Measurements from ENCODE around the gene SPRR5. TPM values are rescaled to one million over a fixed set of nuclear protein-coding genes. Genes with fewer than 3 reads are reported as not detected.

SPRR5 gene
- total RNA-seq, 2 donors from 2014 or later: not detected

GRCh38 chr1:152926091-152926490 lies 20.9 kb upstream of the SPRR5 start:
- no peak for ATAC-seq
- 66 to 68% methylated on average over 3 of the region's 3 CpGs for WGBS, 2 donors
- intact Hi-C loops (cut with DNase I): no loop called here

GRCh38 chr1:152928671-152929070 lies 18.3 kb upstream of the SPRR5 start:
- H3K27ac ChIP-seq: no peak overlapping the region
- intact Hi-C loops (cut with DNase I): no loop called here

More at GRCh38 chr1:152926091-152926490, 20.9 kb upstream of the SPRR5 start:
- Histone ChIP-seq H3K4me1 (no peaks in the 10 kb centered on the region), H3K4me3 (no peak overlapping the region), H3K36me3 (replicated peaks in 1 of 2; ENCODE audit: insufficient read depth in 1 of 2, low read depth in 2 of 2) (no peaks in the 10 kb centered on the region), H3K27ac (no peak overlapping the region), H3K27me3 (no peaks in the 10 kb centered on the region), H3K9me3 (no peaks in the 10 kb centered on the region)
- DNase-seq: no peak
- no peak for TF ChIP-seq CTCF (IDR thresholded peaks at IDR 0.05)
- TF ChIP-seq POLR2A (IDR thresholded peaks at IDR 0.05): no peak

GRCh38 chr1:152932170-152932811 lies 14.7 kb upstream of the SPRR5 start:
- WGBS, 2 donors: 68% methylated on average over 4 of the region's 4 CpGs
- no peaks in the 10 kb centered on the region for H3K4me1 ChIP-seq
- intact Hi-C loops (cut with DNase I): no loop called here
- ATAC-seq: no peak
- H3K36me3 ChIP-seq (replicated peaks in 1 of 2; ENCODE audit: insufficient read depth in 1 of 2, low read depth in 2 of 2): no peaks in the 10 kb centered on the region
- no peak for DNase-seq
- H3K27ac ChIP-seq: no peak overlapping the region
- no peaks in the 10 kb centered on the region for H3K27me3 ChIP-seq
- H3K4me3 ChIP-seq: no peak overlapping the region
- no peak for TF ChIP-seq CTCF (IDR thresholded peaks at IDR 0.05)
- no peak for TF ChIP-seq POLR2A (IDR thresholded peaks at IDR 0.05)
- H3K9me3 ChIP-seq: no peaks in the 10 kb centered on the region

More at GRCh38 chr1:152928671-152929070, 18.3 kb upstream of the SPRR5 start:
- Histone ChIP-seq H3K9me3 (no peaks in the 10 kb centered on the region), H3K36me3 (replicated peaks in 1 of 2; ENCODE audit: insufficient read depth in 1 of 2, low read depth in 2 of 2) (no peaks in the 10 kb centered on the region), H3K4me1 (no peaks in the 10 kb centered on the region), H3K27me3 (no peaks in the 10 kb centered on the region), H3K4me3 (no peak overlapping the region)
- WGBS, 2 donors: 23 to 43% methylated on average over 3 of the region's 3 CpGs
- TF ChIP-seq POLR2A (IDR thresholded peaks at IDR 0.05) (no peak), CTCF (IDR thresholded peaks at IDR 0.05) (no peak)
- ATAC-seq (no peak), DNase-seq (no peak)

- H3K27ac ChIP-seq: no peak overlapping the region
- TF ChIP-seq CTCF (IDR thresholded peaks at IDR 0.05): no peak
- no peak for TF ChIP-seq POLR2A (IDR thresholded peaks at IDR 0.05)
- intact Hi-C loops (cut with DNase I): no loop called here
- no peaks in the 10 kb centered on the region for H3K27me3 ChIP-seq
- no peaks in the 10 kb centered on the region for H3K36me3 ChIP-seq (replicated peaks in 1 of 2; ENCODE audit: insufficient read depth in 1 of 2, low read depth in 2 of 2)
- no peak overlapping the region for H3K4me3 ChIP-seq
- WGBS, 2 donors: 66 to 79% methylated on average over 2 of the region's 2 CpGs
- ATAC-seq: no peak
- H3K9me3 ChIP-seq: no peaks in the 10 kb centered on the region
- no peaks in the 10 kb centered on the region for H3K4me1 ChIP-seq
- no peak for DNase-seq
Observed at GRCh38 chr1:152933196-152933595, 13.8 kb upstream of the SPRR5 start.

GRCh38 chr1:152940614-152941013 lies 6.4 kb upstream of the SPRR5 start:
- Histone ChIP-seq H3K27ac (no peak overlapping the region), H3K27me3 (no peaks in the 10 kb centered on the region), H3K36me3 (replicated peaks in 1 of 2; ENCODE audit: insufficient read depth in 1 of 2, low read depth in 2 of 2) (no peaks in the 10 kb centered on the region), H3K4me1 (no peaks in the 10 kb centered on the region), H3K4me3 (no peak overlapping the region), H3K9me3 (no peaks in the 10 kb centered on the region)
- DNase-seq: no peak
- no peak for ATAC-seq
- intact Hi-C loops (cut with DNase I): no loop called here
- 92 to 96% methylated on average over 1 of the region's 1 CpG for WGBS, 2 donors
- TF ChIP-seq POLR2A (IDR thresholded peaks at IDR 0.05) (no peak), CTCF (IDR thresholded peaks at IDR 0.05) (no peak)
